ENCODE data around the gene MYBPHL. TPM values are rescaled to one million over a fixed set of nuclear protein-coding genes. Genes with fewer than 3 reads are reported as not detected.

The MYBPHL gene
- total and polyA plus RNA-seq, 2 experiments from 2014 or later: 3.6 to 7.4 TPM

- Histone ChIP-seq H3K79me2 (no peaks in the 10 kb centered on the region), H3K4me1 (ENCODE audit: insufficient read depth) (no peaks in the 10 kb centered on the region), H3K36me3 (replicated peaks; ENCODE audit: insufficient read depth, low read depth) (no peaks in the 10 kb centered on the region), H4K20me1 (ENCODE audit: insufficient read depth, poor library complexity, severe bottlenecking) (no peaks in the 10 kb centered on the region), H3K9me2 (replicated peaks; ENCODE audit: insufficient read depth) (no peaks in the 10 kb centered on the region), H3K4me2 (no peak overlapping the region), H2AFZ (no peak overlapping the region), H3K27me3 (no peaks in the 10 kb centered on the region), H3K9me3 (ENCODE audit: low read depth) (peaks cover 16% of the 10 kb centered on the region), H3K4me3 (no peak overlapping the region), H3K27ac (no peak overlapping the region)
- no peak for DNase-seq (ENCODE audit: low spot score)
- WGBS (ENCODE audit: low lambda C conversion rate, missing lambda C conversion rate): 87% methylated on average over 4 of the region's 4 CpGs
- TF ChIP-seq EZH2phosphoT487 (IDR thresholded peaks at IDR 0.05; ENCODE audit: low read depth, severe bottlenecking, unreplicated experiment) (no peak), CTCF (IDR thresholded peaks at IDR 0.05; ENCODE audit: poor library complexity) (no peak), EZH2 (IDR thresholded peaks at IDR 0.05; ENCODE audit: borderline replicate concordance) (no peak)
These were observed 28.3 kb upstream of the MYBPHL start for GRCh38 chr1:109335091-109335490.

GRCh38 chr1:109331113-109331512 lies 24.3 kb upstream of the MYBPHL start:
- TF ChIP-seq EZH2phosphoT487 (IDR thresholded peaks at IDR 0.05; ENCODE audit: low read depth, severe bottlenecking, unreplicated experiment) (no peak), EZH2 (IDR thresholded peaks at IDR 0.05; ENCODE audit: borderline replicate concordance) (no peak), CTCF (IDR thresholded peaks at IDR 0.05; ENCODE audit: poor library complexity) (no peak)
- Histone ChIP-seq H3K4me3 (no peak overlapping the region), H3K4me2 (no peak overlapping the region), H3K36me3 (replicated peaks; ENCODE audit: insufficient read depth, low read depth) (no peaks in the 10 kb centered on the region), H3K27ac (no peak overlapping the region), H3K9me3 (ENCODE audit: low read depth) (peaks cover 16% of the 10 kb centered on the region), H3K79me2 (no peaks in the 10 kb centered on the region), H3K27me3 (no peaks in the 10 kb centered on the region), H4K20me1 (ENCODE audit: insufficient read depth, poor library complexity, severe bottlenecking) (no peaks in the 10 kb centered on the region), H2AFZ (no peak overlapping the region), H3K4me1 (ENCODE audit: insufficient read depth) (no peaks in the 10 kb centered on the region), H3K9me2 (replicated peaks; ENCODE audit: insufficient read depth) (no peaks in the 10 kb centered on the region)
- DNase-seq (ENCODE audit: low spot score): no peak

- no peaks in the 10 kb centered on the region for H3K4me1 ChIP-seq (ENCODE audit: insufficient read depth)
- H3K27me3 ChIP-seq: no peaks in the 10 kb centered on the region
- DNase-seq (ENCODE audit: low spot score): no peak
- H3K4me2 ChIP-seq: no peak overlapping the region
- H3K36me3 ChIP-seq (replicated peaks; ENCODE audit: insufficient read depth, low read depth): no peaks in the 10 kb centered on the region
- no peak overlapping the region for H3K4me3 ChIP-seq
- 89% methylated on average over 5 of the region's 5 CpGs for WGBS (ENCODE audit: low lambda C conversion rate, missing lambda C conversion rate)
- no peaks in the 10 kb centered on the region for H3K79me2 ChIP-seq
- no peak overlapping the region for H3K27ac ChIP-seq
- H3K9me3 ChIP-seq (ENCODE audit: low read depth): peaks cover 4% of the 10 kb centered on the region
- H4K20me1 ChIP-seq (ENCODE audit: insufficient read depth, poor library complexity, severe bottlenecking): no peaks in the 10 kb centered on the region
- no peak overlapping the region for H2AFZ ChIP-seq
- no peak for TF ChIP-seq EZH2 (IDR thresholded peaks at IDR 0.05; ENCODE audit: borderline replicate concordance)
- no peak for TF ChIP-seq CTCF (IDR thresholded peaks at IDR 0.05; ENCODE audit: poor library complexity)
- TF ChIP-seq EZH2phosphoT487 (IDR thresholded peaks at IDR 0.05; ENCODE audit: low read depth, severe bottlenecking, unreplicated experiment): no peak
- H3K9me2 ChIP-seq (replicated peaks; ENCODE audit: insufficient read depth): no peaks in the 10 kb centered on the region
These were observed 20.5 kb upstream of the MYBPHL start for GRCh38 chr1:109327285-109327684.

- no peaks in the 10 kb centered on the region for H4K20me1 ChIP-seq (ENCODE audit: insufficient read depth, poor library complexity, severe bottlenecking)
- no peak for DNase-seq (ENCODE audit: low spot score)
- H3K9me3 ChIP-seq (ENCODE audit: low read depth): no peaks in the 10 kb centered on the region
- 95% methylated on average over 6 of the region's 6 CpGs for WGBS (ENCODE audit: low lambda C conversion rate, missing lambda C conversion rate)
- no peak overlapping the region for H3K4me2 ChIP-seq
- no peak overlapping the region for H3K27ac ChIP-seq
- H3K4me3 ChIP-seq: no peak overlapping the region
- no peaks in the 10 kb centered on the region for H3K79me2 ChIP-seq
- no peaks in the 10 kb centered on the region for H3K27me3 ChIP-seq
- no peaks in the 10 kb centered on the region for H3K36me3 ChIP-seq (replicated peaks; ENCODE audit: insufficient read depth, low read depth)
- TF ChIP-seq CTCF (IDR thresholded peaks at IDR 0.05; ENCODE audit: poor library complexity): no peak
- no peak for TF ChIP-seq EZH2phosphoT487 (IDR thresholded peaks at IDR 0.05; ENCODE audit: low read depth, severe bottlenecking, unreplicated experiment)
- no peak for TF ChIP-seq EZH2 (IDR thresholded peaks at IDR 0.05; ENCODE audit: borderline replicate concordance)
- no peaks in the 10 kb centered on the region for H3K4me1 ChIP-seq (ENCODE audit: insufficient read depth)
- H2AFZ ChIP-seq: no peak overlapping the region
- H3K9me2 ChIP-seq (replicated peaks; ENCODE audit: insufficient read depth): no peaks in the 10 kb centered on the region
These were observed 16.2 kb upstream of the MYBPHL start for GRCh38 chr1:109322974-109323373.

All from hepatocyte (in vitro differentiated cells).